HEK293T (cell line): ENCODE measurements around the gene CSDE1.

Experiments used
- CTCF ChIA-PET: fragments of 350-600 bp; formaldehyde crosslinking; extraction: SDS; loops from one replicate; lab custom pipeline; 2021; ENCODE audit warnings: antibody characterized with exemption, inconsistent platforms; lab: Yijun Ruan, JAX
- POLR2A ChIA-PET: fragments of 350-600 bp; formaldehyde crosslinking; extraction: SDS; loops from one replicate; lab custom pipeline; 2020; ENCODE audit warnings: antibody characterized with exemption, inconsistent platforms; lab: Yijun Ruan, JAX
- DNase-seq: peaks from one replicate; pipeline ENCODE4 v3.0.0; 2012; ENCODE audit warnings: mixed read lengths; ENCODE audit errors: extremely low spot score
- ARNT ChIP-seq: fragments of 450-650 bp; IDR thresholded peaks from 2 replicates; pipeline ENCODE4 v1.6.1; 2017; ENCODE audit warnings: mild to moderate bottlenecking
- BHLHE40 ChIP-seq: fragments of 450-650 bp; IDR thresholded peaks from 2 replicates; pipeline ENCODE4 v1.6.1; 2016; ENCODE audit warnings: mild to moderate bottlenecking, moderate library complexity, borderline replicate concordance
- CTBP1 ChIP-seq: fragments of 450-650 bp; IDR thresholded peaks from 2 replicates; pipeline ENCODE4 v1.6.1; 2016; ENCODE audit warnings: borderline replicate concordance
- ELF4 ChIP-seq: fragments of 450-650 bp; IDR thresholded peaks from 2 replicates; pipeline ENCODE4 v1.6.1; 2017; ENCODE audit warnings: antibody characterized with exemption
- FOXA1 ChIP-seq: fragments of 450-650 bp; IDR thresholded peaks from 2 replicates; pipeline ENCODE4 v1.6.1; 2016; ENCODE audit warnings: mild to moderate bottlenecking
- FOXK2 ChIP-seq: fragments of 450-650 bp; IDR thresholded peaks from 2 replicates; pipeline ENCODE4 v1.6.1; 2016; ENCODE audit warnings: mild to moderate bottlenecking
- FOXM1 ChIP-seq: fragments of 450-650 bp; IDR thresholded peaks from 2 replicates; pipeline ENCODE4 v1.6.1; 2017; ENCODE audit warnings: mild to moderate bottlenecking, borderline replicate concordance
- HDGF ChIP-seq: fragments of 450-650 bp; IDR thresholded peaks from 2 replicates; pipeline ENCODE4 v1.6.1; 2017; ENCODE audit warnings: antibody characterized with exemption, borderline replicate concordance
- L3MBTL2 ChIP-seq: fragments of 450-650 bp; conservative IDR thresholded peaks from 2 replicates; pipeline ENCODE4 v1.6.1; 2016; ENCODE audit warnings: mild to moderate bottlenecking
- LEF1 ChIP-seq: fragments of 450-650 bp; IDR thresholded peaks from 2 replicates; pipeline ENCODE4 v1.6.1; 2017; ENCODE audit warnings: mild to moderate bottlenecking, borderline replicate concordance
- NFRKB ChIP-seq: fragments of 450-650 bp; IDR thresholded peaks from 2 replicates; pipeline ENCODE4 v1.6.1; 2016; ENCODE audit warnings: mild to moderate bottlenecking, moderate library complexity
- PKNOX1 ChIP-seq: fragments of 450-650 bp; IDR thresholded peaks from 2 replicates; pipeline ENCODE4 v1.6.1; 2016
- SP1 ChIP-seq: fragments of 450-650 bp; IDR thresholded peaks from 2 replicates; pipeline ENCODE4 v1.6.1; 2017
- SUZ12 ChIP-seq: fragments of 450-650 bp; IDR thresholded peaks from 2 replicates; pipeline ENCODE4 v1.6.1; 2016; ENCODE audit warnings: mild to moderate bottlenecking
- TARDBP ChIP-seq: fragments of 450-650 bp; IDR thresholded peaks from 2 replicates; pipeline ENCODE4 v1.6.1; 2016
- ZNF384 ChIP-seq: fragments of 450-650 bp; IDR thresholded peaks from 2 replicates; pipeline ENCODE4 v1.6.1; 2016

The CSDE1 gene

GRCh38 chr1:114692947-114693346, 64.8 kb downstream of the CSDE1 start:
- TF ChIP-seq ELF4 (no peak), NFRKB (no peak), FOXM1 (no peak), ARNT (no peak), SP1 (no peak)
- ChIA-PET CTCF (no interaction called here), POLR2A (interaction anchor here (0.8 kb wide), 1 partner anchor 88 kb away, joined by 4 read pairs; the partner anchor contains the start of gene SIKE1)
- DNase-seq: no peak

- DNase-seq: no peak
- TF ChIP-seq FOXM1 (no peak), HDGF (no peak), SUZ12 (no peak), LEF1 (no peak), L3MBTL2 (no peak), TARDBP (no peak), ZNF384 (no peak), ARNT (no peak), FOXA1 (no peak), FOXK2 (no peak), NFRKB (no peak), ELF4 (no peak), PKNOX1 (no peak), SP1 (no peak), BHLHE40 (no peak), CTBP1 (no peak)
- CTCF ChIA-PET: no interaction called here
These were observed 66.7 kb downstream of the CSDE1 start for GRCh38 chr1:114691061-114691460.

GRCh38 chr1:114690148-114690547, 67.6 kb downstream of the CSDE1 start:
- POLR2A ChIA-PET: no interaction called here
- DNase-seq: no peak
- CTCF ChIA-PET: no interaction called here
- TF ChIP-seq FOXK2: no peak
- TF ChIP-seq ELF4: no peak
- no peak for TF ChIP-seq NFRKB
- TF ChIP-seq PKNOX1: no peak
- TF ChIP-seq TARDBP: no peak
- no peak for TF ChIP-seq CTBP1
- no peak for TF ChIP-seq ZNF384
- TF ChIP-seq FOXA1: no peak
- TF ChIP-seq L3MBTL2: no peak
- no peak for TF ChIP-seq HDGF
- TF ChIP-seq SUZ12: no peak
- no peak for TF ChIP-seq BHLHE40
- no peak for TF ChIP-seq ARNT

More at GRCh38 chr1:114691061-114691460, 66.7 kb downstream of the CSDE1 start:
- POLR2A ChIA-PET: no interaction called here

GRCh38 chr1:114688526-114688925, 69.3 kb downstream of the CSDE1 start:
- no peak for TF ChIP-seq CTBP1
- no peak for TF ChIP-seq FOXA1
- TF ChIP-seq SUZ12: no peak
- TF ChIP-seq L3MBTL2: no peak
- no peak for TF ChIP-seq HDGF
- TF ChIP-seq TARDBP: no peak
- DNase-seq: no peak
- CTCF ChIA-PET: no interaction called here
- POLR2A ChIA-PET: no interaction called here

- ChIA-PET CTCF (no interaction called here), POLR2A (no interaction called here)
- DNase-seq: no peak
- TF ChIP-seq L3MBTL2: no peak
- TF ChIP-seq BHLHE40: no peak
- no peak for TF ChIP-seq CTBP1
- TF ChIP-seq SP1: no peak
- TF ChIP-seq LEF1: no peak
- no peak for TF ChIP-seq ELF4
- TF ChIP-seq ZNF384: no peak
- TF ChIP-seq ARNT: no peak
These were observed 71.9 kb downstream of the CSDE1 start for GRCh38 chr1:114685851-114686250.

- ChIA-PET CTCF (no interaction called here), POLR2A (no interaction called here)
- no peak for TF ChIP-seq LEF1
- TF ChIP-seq SP1: no peak
- TF ChIP-seq SUZ12: no peak
- no peak for TF ChIP-seq HDGF
- TF ChIP-seq FOXA1: no peak
- TF ChIP-seq FOXK2: no peak
- no peak for TF ChIP-seq ZNF384
- no peak for TF ChIP-seq PKNOX1
- no peak for TF ChIP-seq CTBP1
- no peak for TF ChIP-seq ARNT
- TF ChIP-seq ELF4: no peak
- TF ChIP-seq NFRKB: no peak
- no peak for TF ChIP-seq TARDBP
- no peak for TF ChIP-seq L3MBTL2
- DNase-seq: no peak
These were observed 80.1 kb downstream of the CSDE1 start for GRCh38 chr1:114677691-114678090.

GRCh38 chr1:114676115-114676514, 81.7 kb downstream of the CSDE1 start:
- ChIA-PET CTCF (interaction anchor here (0.6 to 0.7 kb wide), 2 partner anchors 301 to 337 kb away, joined by 3 to 4 read pairs; no protein-coding TSS in a partner anchor), POLR2A (no interaction called here)
- TF ChIP-seq TARDBP (no peak), LEF1 (no peak), L3MBTL2 (no peak), ELF4 (no peak), ZNF384 (no peak), SP1 (no peak), ARNT (no peak), FOXA1 (no peak), HDGF (no peak), FOXM1 (no peak), CTBP1 (no peak), PKNOX1 (no peak), SUZ12 (no peak), FOXK2 (no peak), BHLHE40 (no peak), NFRKB (no peak)

More at GRCh38 chr1:114676115-114676514, 81.7 kb downstream of the CSDE1 start:
- no peak for DNase-seq
